H1 (cell line): Measurements from ENCODE around the gene RAB8B. TPM values are rescaled to one million over a fixed set of nuclear protein-coding genes. Genes with fewer than 3 reads are reported as not detected.

ENCODE experiments used
- CTCF ChIA-PET: fragments of 300-600 bp; sonication (Branson Sonifier 250); formaldehyde crosslinking; loops from one replicate; lab custom pipeline; 2021; ENCODE audit not compliant: partially characterized antibody; lab: Charles Lee
- POLR2A ChIA-PET: fragments of 300-600 bp; sonication (Branson Sonifier 250); formaldehyde crosslinking; loops from one replicate; lab custom pipeline; 2021; ENCODE audit warnings: inconsistent platforms; ENCODE audit not compliant: partially characterized antibody; lab: Charles Lee
- DNase-seq, 2 experiments: peaks; one replicate each; pipeline versions ENCODE4 v3.0.0 to v3.0.0-alpha.2; 2010 to 2022; ENCODE audit warnings: low spot score in 2 of 2, low read depth in 1 of 2, mixed read lengths in 1 of 2
- FAIRE-seq: peaks from 2 replicates; lab custom pipeline; 2011; peaks lifted over from hg19 to GRCh38; lab: Jason Lieb, UNC
- H2AFZ ChIP-seq: 2 replicates; pipeline ENCODE4 v1.8.1; 2012; ENCODE audit warnings: low read length, inconsistent platforms
- H2AK5ac ChIP-seq: 2 replicates; pipeline ENCODE4 v1.6.1; 2013; ENCODE audit warnings: low read depth, low read length
- H2BK120ac ChIP-seq: replicated peaks from 2 replicates; pipeline ENCODE3; 2013; ENCODE audit warnings: low read depth, low read length, inconsistent platforms
- H2BK12ac ChIP-seq: 2 replicates; pipeline ENCODE4 v1.6.1; 2013; ENCODE audit warnings: low read depth, low read length
- H2BK15ac ChIP-seq: 2 replicates; pipeline ENCODE4 v1.6.1; 2013; ENCODE audit warnings: low read length
- H2BK20ac ChIP-seq: 2 replicates; pipeline ENCODE4 v1.6.1; 2013; ENCODE audit warnings: low read length
- H2BK5ac ChIP-seq: 2 replicates; pipeline ENCODE4 v1.6.1; 2013; ENCODE audit warnings: low read depth, low read length
- H3K14ac ChIP-seq: 2 replicates; pipeline ENCODE4 v1.6.1; 2013; ENCODE audit warnings: inconsistent platforms; ENCODE audit not compliant: insufficient read length
- H3K18ac ChIP-seq: 2 replicates; pipeline ENCODE4 v1.6.1; 2013; ENCODE audit warnings: low read length; ENCODE audit errors: extremely low read depth
- H3K23ac ChIP-seq: 2 replicates; pipeline ENCODE4 v1.6.1; 2013; ENCODE audit warnings: inconsistent platforms; ENCODE audit not compliant: insufficient read length
- H3K23me2 ChIP-seq: 2 replicates; pipeline ENCODE4 v1.6.1; 2013; ENCODE audit warnings: low read depth, low read length
- H3K27ac ChIP-seq: 2 replicates; pipeline ENCODE4 v1.6.1; 2011; ENCODE audit warnings: low read depth, low read length, inconsistent platforms
- H3K27me3 ChIP-seq, 4 experiments: replicated peaks in 1 of 4; 1 replicate in 1 of 4; 2 replicates in 3 of 4; pipeline versions ENCODE4 v1.6.1 to v1.8.1; 2011 to 2013; ENCODE audit warnings: low read length in 3 of 4, mild to moderate bottlenecking in 3 of 4, inconsistent platforms in 2 of 4, mixed read lengths in 2 of 4, moderate library complexity in 1 of 4; ENCODE audit not compliant: control insufficient read depth in 3 of 4, insufficient read depth in 3 of 4; ENCODE audit errors: extremely low read depth in 1 of 4
- H3K36me3 ChIP-seq, 4 experiments: 2 replicates each; pipeline versions ENCODE4 v1.6.1 to v1.8.1; 2011 to 2013; ENCODE audit warnings: mild to moderate bottlenecking in 4 of 4, low read length in 3 of 4, moderate library complexity in 2 of 4, control low read depth in 1 of 4, inconsistent platforms in 1 of 4; ENCODE audit not compliant: insufficient read depth in 4 of 4, control insufficient read depth in 2 of 4
- H3K4ac ChIP-seq: replicated peaks from 2 replicates; pipeline ENCODE3; 2013; ENCODE audit warnings: low read length, low read depth, mixed read lengths, inconsistent platforms; ENCODE audit not compliant: insufficient read length
- H3K4me1 ChIP-seq, 4 experiments: replicated peaks in 1 of 4; 1 replicate in 1 of 4; 2 replicates in 3 of 4; pipeline versions ENCODE4 v1.6.1 to v1.8.1; 2011 to 2013; ENCODE audit warnings: low read length in 3 of 4, inconsistent platforms in 2 of 4, mixed read lengths in 1 of 4; ENCODE audit not compliant: insufficient read depth in 4 of 4, control insufficient read depth in 3 of 4
- H3K4me2 ChIP-seq, 2 experiments: 2 replicates each; pipeline versions ENCODE4 v1.6.1 to v1.8.1; 2011 to 2013; ENCODE audit warnings: low read depth in 2 of 2, low read length in 2 of 2, control low read depth in 1 of 2, inconsistent platforms in 1 of 2, mild to moderate bottlenecking in 1 of 2; ENCODE audit not compliant: insufficient read depth in 1 of 2
- H3K4me3 ChIP-seq, 4 experiments: fragments of 200-600, 300-600 bp in 1 of 4; sonication (generic), shearing (Covaris generic), sonication (Bioruptor Twin) in 1 of 4; 2 replicates each; pipeline versions ENCODE4 v1.5.1 to v1.8.1; 2011 to 2016; ENCODE audit warnings: low read length in 4 of 4, low read depth in 3 of 4, control low read depth in 2 of 4, inconsistent platforms in 2 of 4, mild to moderate bottlenecking in 2 of 4, mixed read lengths in 1 of 4, moderate library complexity in 1 of 4; ENCODE audit not compliant: insufficient read depth in 2 of 4; ENCODE audit errors: extremely low read depth in 1 of 4
- H3K56ac ChIP-seq: replicated peaks from 2 replicates; pipeline ENCODE3; 2013; ENCODE audit warnings: low read depth, mild to moderate bottlenecking, mixed read lengths, low read length, inconsistent platforms; ENCODE audit not compliant: insufficient read length
- H3K79me1 ChIP-seq: 2 replicates; pipeline ENCODE4 v1.6.1; 2013; ENCODE audit warnings: low read depth, low read length, control low read depth
- H3K79me2 ChIP-seq, 2 experiments: 2 replicates each; pipeline versions ENCODE4 v1.6.1 to v1.8.1; 2012 to 2013; ENCODE audit warnings: low read length in 2 of 2, mild to moderate bottlenecking in 2 of 2, inconsistent platforms in 1 of 2; ENCODE audit not compliant: insufficient read depth in 2 of 2, control insufficient read depth in 1 of 2
- H3K9ac ChIP-seq, 4 experiments: replicated peaks in 1 of 4; 1 replicate in 1 of 4; 2 replicates in 3 of 4; pipeline versions ENCODE4 v1.6.1 to v1.8.1; 2011 to 2013; ENCODE audit warnings: low read depth in 3 of 4, low read length in 3 of 4, control low read depth in 2 of 4, mild to moderate bottlenecking in 2 of 4, moderate library complexity in 2 of 4, inconsistent platforms in 1 of 4; ENCODE audit errors: extremely low read depth in 1 of 4
- H3K9me3 ChIP-seq, 2 experiments: 2 replicates each; pipeline versions ENCODE4 v1.6.1 to v1.8.1; 2012 to 2013; ENCODE audit warnings: mild to moderate bottlenecking in 2 of 2, moderate library complexity in 2 of 2, control low read depth in 1 of 2, inconsistent platforms in 1 of 2, low read depth in 1 of 2, low read length in 1 of 2, mixed read lengths in 1 of 2; ENCODE audit not compliant: insufficient read depth in 2 of 2
- H4K20me1 ChIP-seq, 2 experiments: replicated peaks in 1 of 2; 2 replicates each; pipeline versions ENCODE3 to v1.8.1; 2011 to 2013; ENCODE audit warnings: inconsistent platforms in 2 of 2, low read length in 2 of 2, mild to moderate bottlenecking in 1 of 2; ENCODE audit not compliant: insufficient read depth in 2 of 2, control insufficient read depth in 1 of 2
- H4K5ac ChIP-seq: 2 replicates; pipeline ENCODE4 v1.6.1; 2013; ENCODE audit warnings: low read length, low read depth, mixed read lengths, inconsistent platforms; ENCODE audit not compliant: insufficient read length
- H4K8ac ChIP-seq: 2 replicates; pipeline ENCODE4 v1.8.0; 2013; ENCODE audit warnings: mild to moderate bottlenecking, moderate library complexity, low read length, inconsistent platforms; ENCODE audit not compliant: insufficient read depth; ENCODE audit errors: extremely low read depth
- H4K91ac ChIP-seq: replicated peaks from 2 replicates; pipeline ENCODE3; 2013; ENCODE audit warnings: low read length, mixed read lengths, inconsistent platforms; ENCODE audit not compliant: insufficient read length
- BACH1 ChIP-seq: IDR thresholded peaks from 2 replicates; pipeline ENCODE4 v1.6.1; 2012; ENCODE audit warnings: low read length, improper control_type of control experiment
- FOSL1 ChIP-seq: IDR thresholded peaks from 2 replicates; pipeline ENCODE4 v1.6.1; 2011; ENCODE audit warnings: mild to moderate bottlenecking, low read depth, low read length, moderate library complexity; ENCODE audit not compliant: insufficient read depth
- HDAC2 ChIP-seq, 2 experiments: fragments of 300-600 bp in 1 of 2; sonication (generic) in 1 of 2; IDR thresholded peaks; 2 replicates each; pipeline ENCODE4 v1.6.1; 2011 to 2012; ENCODE audit warnings: low read depth in 2 of 2, low read length in 2 of 2, mild to moderate bottlenecking in 2 of 2, moderate library complexity in 2 of 2, borderline replicate concordance in 1 of 2, inconsistent platforms in 1 of 2
- JUN ChIP-seq: IDR thresholded peaks from 2 replicates; pipeline ENCODE4 v1.6.1; 2011; ENCODE audit warnings: low read depth, mild to moderate bottlenecking, improper control_type of control experiment, low read length
- JUND ChIP-seq: IDR thresholded peaks from 2 replicates; pipeline ENCODE4 v1.6.1; 2011; ENCODE audit warnings: mild to moderate bottlenecking, improper control_type of control experiment, low read length
- KDM1A ChIP-seq: fragments of 200-600, 300-600 bp; sonication (generic); IDR thresholded peaks from 2 replicates; pipeline ENCODE4 v1.7.1; 2016; ENCODE audit warnings: mild to moderate bottlenecking, low read length, borderline replicate concordance
- KDM4A ChIP-seq: IDR thresholded peaks from one replicate; pipeline ENCODE4 v1.7.1; 2012; ENCODE audit warnings: low read depth, mild to moderate bottlenecking, moderate library complexity, low read length, inconsistent platforms; ENCODE audit not compliant: severe bottlenecking
- NANOG ChIP-seq: IDR thresholded peaks from 2 replicates; pipeline ENCODE4 v1.6.1; 2011; ENCODE audit warnings: low read length, low read depth, mild to moderate bottlenecking, inconsistent platforms; ENCODE audit not compliant: insufficient read depth, poor library complexity, severe bottlenecking
- SIRT6 ChIP-seq: IDR thresholded peaks from one replicate; pipeline ENCODE4 v1.7.1; 2012; ENCODE audit warnings: low read length, inconsistent platforms
- TAF7 ChIP-seq: optimal IDR thresholded peaks from 2 replicates; pipeline ENCODE3; 2011; ENCODE audit warnings: low read depth, mild to moderate bottlenecking, inconsistent platforms, low read length, moderate library complexity, borderline replicate concordance
- WGBS, 2 experiments: shearing (Covaris generic) in 1 of 2; methylation state at CpG; one replicate each; pipeline versions ENCODE4 v1.1.6 to v1.1.7; 2013 to 2015; ENCODE audit warnings: low lambda C conversion rate in 2 of 2, mixed read lengths in 2 of 2, inconsistent platforms in 1 of 2, low coverage in 1 of 2, missing lambda C conversion rate in 1 of 2; ENCODE audit not compliant: insufficient replicate concordance in 2 of 2, insufficient coverage in 1 of 2, insufficient read length in 1 of 2; ENCODE audit errors: extremely low coverage in 1 of 2, missing lambda C conversion rate in 1 of 2; 5-methylcytosine and 5-hydroxymethylcytosine counted together
- polyA plus RNA-seq, 7 experiments: library from polyadenylated mRNA; depleted of rRNA in 3 of 7; stranded (reverse) in 5 of 7; unstranded in 2 of 7; fragments of >200 nt in 5 of 7; fragments of 200-250 nt in 2 of 7; gene quantifications; 1 replicate in 5 of 7; 2 replicates in 1 of 7; 4 replicates in 1 of 7; pipeline versions ENCODE4 v1.2.1 to v1.2.3, GENCODE V29; 2011 to 2013; ENCODE audit warnings: missing spikeins in 2 of 7, mixed read lengths in 2 of 7
- total RNA-seq: library from RNA; stranded (reverse); fragmentation: NEBNext Ultra II Directional; extraction: Animal tissue kit (Norgen Biotek cat#: 25700); gene quantifications from 2 replicates; pipeline ENCODE4 v1.2.1, GENCODE V29; 2021

The RAB8B gene
- total and polyA plus RNA-seq, 2 of the 8 experiments (the other 6 are each of a cell fraction or from before 2014, with no cell fraction given), result 9.5 to 47.8 TPM

DNA sequence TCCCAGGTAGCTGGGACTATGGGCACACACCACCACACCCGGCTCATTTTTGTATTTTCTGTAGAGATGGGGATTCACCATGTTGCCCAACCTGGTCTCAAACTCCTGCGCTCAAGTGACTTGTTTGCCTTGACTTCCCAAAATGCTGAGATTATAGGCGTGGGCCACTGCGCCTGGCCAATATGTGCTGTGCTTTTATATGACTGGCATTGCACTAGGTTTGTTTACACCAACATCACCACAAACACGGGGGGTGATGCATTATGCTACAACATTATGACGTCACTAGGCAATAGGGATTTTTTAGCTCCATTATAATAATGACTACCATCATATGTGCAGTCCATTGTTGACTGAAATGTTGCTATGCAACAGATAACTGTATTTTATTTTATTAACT is 94.9 kb downstream of the RAB8B start:
- H2BK5ac ChIP-seq, result no peak overlapping the region
- no peak overlapping the region for H2AK5ac ChIP-seq
- H4K20me1 ChIP-seq, result peaks cover 0 to 3% of the 10 kb centered on the region in 2 experiments
- no peaks in the 10 kb centered on the region for H3K79me1 ChIP-seq
- no peak overlapping the region for H4K91ac ChIP-seq
- WGBS, 2 experiments, result 86% methylated on average over 6 of the region's 6 CpGs; no CpG with 5 or more reads in 1 of the 2 experiments
- no peak overlapping the region for H3K4me3 ChIP-seq
- H3K36me3 ChIP-seq, result peaks cover 0 to 13% (median 0%) of the 10 kb centered on the region in 4 experiments; a peak in 4 of 8 replicates
- H4K8ac ChIP-seq, result no peak overlapping the region
- H3K4me1 ChIP-seq, result no peaks in the 10 kb centered on the region
- no peak overlapping the region for H3K56ac ChIP-seq
- no peak overlapping the region for H3K23ac ChIP-seq
- no peaks in the 10 kb centered on the region for H3K23me2 ChIP-seq
- H2BK12ac ChIP-seq, result no peak overlapping the region
- no peak overlapping the region for H4K5ac ChIP-seq
- TF ChIP-seq HDAC2 (IDR thresholded peaks at IDR 0.05; ENCODE audit: borderline replicate concordance in 1 of 2, low read depth in 2 of 2, low read length in 2 of 2) (no peak), KDM4A (no peak), TAF7 (no peak), SIRT6 (no peak), JUN (no peak), BACH1 (no peak), JUND (no peak), FOSL1 (no peak), NANOG (no peak), KDM1A (no peak)
- TF ChIP-seq, all 59 proteins: peak for 0
- H3K18ac ChIP-seq, result no peak overlapping the region
- no peak overlapping the region for H3K14ac ChIP-seq
- DNase-seq (no peak), FAIRE-seq (no peak)
- no peak overlapping the region for H2AFZ ChIP-seq
- H3K9ac ChIP-seq, result no peak overlapping the region
- no peaks in the 10 kb centered on the region for H3K9me3 ChIP-seq
- POLR2A ChIA-PET, result interaction anchor here (1.5 kb wide), 1 partner anchor 28 kb away, joined by 4 read pairs; no protein-coding TSS in a partner anchor
- no peak overlapping the region for H3K27ac ChIP-seq
- H2BK120ac ChIP-seq, result no peak overlapping the region
- CTCF ChIA-PET, result interaction anchor here (1.1 to 1.9 kb wide), 4 partner anchors 10 to 176 kb away, joined by 3 to 6 read pairs (median 4); no protein-coding TSS in a partner anchor
- H3K27me3 ChIP-seq, result no peaks in the 10 kb centered on the region
- no peaks in the 10 kb centered on the region for H3K79me2 ChIP-seq
- no peak overlapping the region for H2BK15ac ChIP-seq
- no peak overlapping the region for H3K4me2 ChIP-seq
- H3K4ac ChIP-seq, result no peak overlapping the region
- H2BK20ac ChIP-seq, result no peak overlapping the region
